HepG2 (cell line): ENCODE results near the gene ATP10A. TPM values are rescaled to one million over a fixed set of nuclear protein-coding genes. Genes with fewer than 3 reads are reported as not detected.

ENCODE experiments used
- ATAC-seq: fragments of 200-7000 bp; cut with Tn5 transposase; 3 replicates; pipeline ENCODE4 v1.9.1; 2020; ENCODE audit warnings: mild to moderate bottlenecking, moderate library complexity
- BruUV-seq: library from RNA; stranded (reverse); fragments of 400-500 nt; replicated peaks from 2 replicates; lab custom pipeline; 2021; lab: Mats Ljungman, UMichigan
- CTCF ChIA-PET: fragments of 300-600 bp; formaldehyde crosslinking; extraction: SDS; loops from one replicate; lab custom pipeline; 2021; ENCODE audit warnings: low total read pairs, inconsistent platforms, low intra/inter-chr PET ratio; lab: Yijun Ruan, JAX
- POLR2A ChIA-PET: fragments of 350-600 bp; sonication (Branson Sonifier 250); formaldehyde crosslinking; loops from one replicate; lab custom pipeline; 2020; ENCODE audit warnings: antibody characterized with exemption, inconsistent platforms; lab: Yijun Ruan, JAX
- DNase-seq: peaks from one replicate; pipeline ENCODE4 v3.0.0-alpha.2; 2015; ENCODE audit warnings: low spot score
- FAIRE-seq: peaks from 3 replicates; lab custom pipeline; 2011; peaks lifted over from hg19 to GRCh38; lab: Jason Lieb, UNC
- H2AFZ ChIP-seq: one replicate; pipeline ENCODE4 v1.6.1; 2011; ENCODE audit warnings: low read length, inconsistent platforms
- H3K27ac ChIP-seq: fragments of 300-600 bp; 3 replicates; pipeline ENCODE4 v1.8.0; 2011; ENCODE audit warnings: mixed run types, mild to moderate bottlenecking, mixed read lengths, low read length, inconsistent platforms; ENCODE audit not compliant: insufficient read depth; ENCODE audit errors: extremely low read length
- H3K27me3 ChIP-seq, 2 experiments: fragments of 200-600 bp in 1 of 2; 2 replicates in 1 of 2; 3 replicates in 1 of 2; pipeline versions ENCODE4 v1.6.0 to v1.8.0; 2011; ENCODE audit warnings: low read length in 2 of 2, mild to moderate bottlenecking in 2 of 2, moderate library complexity in 2 of 2, inconsistent platforms in 1 of 2; ENCODE audit not compliant: insufficient read depth in 2 of 2, control insufficient read depth in 1 of 2
- H3K36me3 ChIP-seq, 2 experiments: fragments of 200-600 bp in 1 of 2; replicated peaks in 1 of 2; 2 replicates in 1 of 2; 3 replicates in 1 of 2; pipeline versions ENCODE4 v1.5.1 to v1.8.0; 2011; ENCODE audit warnings: low read length in 2 of 2, inconsistent platforms in 1 of 2; ENCODE audit not compliant: insufficient read depth in 2 of 2, control insufficient read depth in 1 of 2
- H3K4me1 ChIP-seq: 2 replicates; pipeline ENCODE4 v1.5.1; 2012; ENCODE audit warnings: low read length, inconsistent platforms; ENCODE audit not compliant: insufficient read depth
- H3K4me2 ChIP-seq: 2 replicates; pipeline ENCODE4 v1.6.0; 2011; ENCODE audit warnings: low read depth, low read length, inconsistent platforms
- H3K4me3 ChIP-seq, 3 experiments: fragments of 200-600 bp in 1 of 3; sonication (generic), shearing (Covaris generic) in 1 of 3; replicated peaks in 1 of 3; 2 replicates each; pipeline ENCODE4 v1.5.1; 2011 to 2016; ENCODE audit warnings: low read length in 3 of 3, inconsistent platforms in 2 of 3, low read depth in 2 of 3, mild to moderate bottlenecking in 2 of 3, control low read depth in 1 of 3, mixed read lengths in 1 of 3; ENCODE audit not compliant: insufficient read depth in 1 of 3
- H3K79me2 ChIP-seq: one replicate; pipeline ENCODE4 v1.6.1; 2011; ENCODE audit warnings: low read length, inconsistent platforms; ENCODE audit not compliant: insufficient read depth
- H3K9ac ChIP-seq: 2 replicates; pipeline ENCODE4 v1.6.0; 2011; ENCODE audit warnings: mild to moderate bottlenecking, low read depth, low read length, inconsistent platforms; ENCODE audit not compliant: insufficient read depth
- H3K9me3 ChIP-seq: 2 replicates; pipeline ENCODE4 v1.5.1; 2012; ENCODE audit warnings: mild to moderate bottlenecking, low read length
- H4K20me1 ChIP-seq: 2 replicates; pipeline ENCODE4 v1.6.0; 2011; ENCODE audit warnings: inconsistent platforms, mild to moderate bottlenecking, low read length, moderate library complexity; ENCODE audit not compliant: insufficient read depth
- ISX ChIP-seq: sonication (generic); formaldehyde crosslinking; conservative IDR thresholded peaks from 2 replicates; pipeline ENCODE4 v1.5.0; 2020; ENCODE audit warnings: missing genetic modification reagents
- NFATC3 ChIP-seq: sonication (generic); formaldehyde crosslinking; IDR thresholded peaks from 2 replicates; pipeline ENCODE4 v1.5.1; 2020; ENCODE audit warnings: mild to moderate bottlenecking, missing genetic modification reagents
- YEATS2 ChIP-seq: sonication (generic); formaldehyde crosslinking; IDR thresholded peaks from 2 replicates; pipeline ENCODE4 v1.4.0; 2020; ENCODE audit warnings: missing genetic modification reagents, borderline replicate concordance
- ZC3H13 ChIP-seq: sonication (generic); formaldehyde crosslinking; IDR thresholded peaks from 2 replicates; pipeline ENCODE4 v1.8.1; 2023; ENCODE audit warnings: mild to moderate bottlenecking, missing genetic modification reagents, moderate library complexity
- ZFP41 ChIP-seq: sonication (generic); formaldehyde crosslinking; IDR thresholded peaks from 2 replicates; pipeline ENCODE4 v1.4.0; 2020; ENCODE audit warnings: mild to moderate bottlenecking, missing genetic modification reagents, borderline replicate concordance
- ZNF138 ChIP-seq: sonication (generic); formaldehyde crosslinking; IDR thresholded peaks from 2 replicates; pipeline ENCODE4 v1.5.0; 2020; ENCODE audit warnings: mild to moderate bottlenecking, low read depth, missing genetic modification reagents
- ZNF7 ChIP-seq: IDR thresholded peaks from 2 replicates; pipeline ENCODE4 v1.6.1; 2016; ENCODE audit warnings: missing biosample characterization, missing genetic modification reagents
- WGBS: methylation state at CpG from one replicate; pipeline ENCODE4 v1.1.6; 2017; ENCODE audit warnings: low lambda C conversion rate; 5-methylcytosine and 5-hydroxymethylcytosine counted together
- in situ Hi-C: cut with HindIII; loops from 2 replicates; pipeline ENCODE4 v1.10.0; 2017; ENCODE audit warnings: low pct_unique_long_range_greater_than_20kb; ENCODE audit not compliant: extremely low pct_ligation_motif_present
- intact Hi-C: fragments of 100-400 bp; cut with micrococcal nuclease; formaldehyde crosslinking; loops from one replicate; pipeline ENCODE4 v1.10.0; 2022; ENCODE audit not compliant: unreplicated experiment
- polyA plus RNA-seq, 8 experiments: library from polyadenylated mRNA; depleted of rRNA in 3 of 8; stranded (reverse) in 7 of 8; unstranded in 1 of 8; fragments of >200 nt; fragmentation: Illumina TruSeq in 4 of 8; extraction: Trizol in 4 of 8; gene quantifications; 2 replicates each; pipeline versions ENCODE4 v1.2.1 to v1.2.3, GENCODE V29; 2011 to 2016; ENCODE audit warnings: low read depth in 4 of 8, missing spikeins in 1 of 8, mixed read lengths in 1 of 8; ENCODE audit not compliant: insufficient read depth in 1 of 8
- total RNA-seq, 5 experiments: library from RNA; depleted of rRNA; stranded (reverse); fragments of >200 nt; fragmentation: Illumina TruSeq; extraction: Trizol; gene quantifications; 2 replicates each; pipeline ENCODE4 v1.2.3, GENCODE V29; 2016; ENCODE audit warnings: low read depth in 1 of 5
- TF ChIP-seq, protein P1 (sequence below): sonication (generic); formaldehyde crosslinking; IDR thresholded peaks from 2 replicates; pipeline ENCODE4 v1.9.0; 2021; ENCODE audit warnings: mild to moderate bottlenecking, missing genetic modification reagents
- TF ChIP-seq, protein P2 (sequence below): sonication (generic); formaldehyde crosslinking; IDR thresholded peaks from 2 replicates; pipeline ENCODE4 v1.4.0; 2020; ENCODE audit warnings: low read depth, missing genetic modification reagents
- TF ChIP-seq, protein P3 (sequence below): sonication (generic); formaldehyde crosslinking; IDR thresholded peaks from 2 replicates; pipeline ENCODE4 v1.4.0; 2020; ENCODE audit warnings: missing genetic modification reagents, borderline replicate concordance

The ATP10A gene
- total and polyA plus RNA-seq, 2 of the 13 experiments (the other 11 are each of a cell fraction or from before 2014, with no cell fraction given) = 0.58 to 4.2 TPM

DNA sequence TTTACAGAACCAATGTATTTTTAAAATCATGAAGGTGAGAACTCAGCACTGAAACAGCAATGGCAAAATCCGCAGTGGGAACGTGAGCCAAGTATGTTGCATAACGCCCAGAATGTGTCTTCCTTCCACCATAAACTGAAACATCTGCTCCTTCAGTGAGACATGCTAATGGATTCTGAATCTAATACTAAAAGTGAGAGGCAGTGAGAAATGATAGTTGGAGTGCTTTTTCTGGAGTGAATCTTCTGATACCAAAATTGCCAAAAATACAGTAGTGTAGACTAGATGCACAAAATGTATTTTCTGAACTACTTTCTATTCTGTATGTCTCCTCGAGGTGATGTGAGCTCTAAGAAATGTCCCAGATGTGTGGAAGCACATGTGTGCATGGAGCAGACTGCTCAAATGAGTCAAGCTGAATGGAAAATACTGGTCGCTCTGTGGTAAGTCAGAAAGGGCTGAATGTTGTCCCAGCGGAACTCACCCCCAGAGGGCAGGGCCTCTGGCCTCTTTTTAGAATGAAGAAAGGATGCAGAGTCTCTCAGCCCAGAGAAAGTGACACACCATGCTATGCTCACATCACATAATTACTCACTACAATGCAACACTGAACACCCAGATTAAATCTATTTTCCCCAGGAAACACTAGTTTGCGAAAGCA is 73.0 kb downstream of the ATP10A start:
- Histone ChIP-seq H3K9ac (no peak overlapping the region), H3K79me2 (no peaks in the 10 kb centered on the region), H3K9me3 (no peaks in the 10 kb centered on the region), H3K36me3 (no peaks in the 10 kb centered on the region), H2AFZ (no peak overlapping the region), H3K4me1 (peaks cover 21% of the 10 kb centered on the region), H3K27ac (no peak overlapping the region), H3K4me3 (no peak overlapping the region), H4K20me1 (no peaks in the 10 kb centered on the region), H3K27me3 (no peaks in the 10 kb centered on the region), H3K4me2 (no peak overlapping the region)
- CTCF ChIA-PET = no interaction called here
- DNase-seq (no peak), FAIRE-seq (no peak), ATAC-seq (no peak)
- POLR2A ChIA-PET = no interaction called here
- no TSS peak for BruUV-seq
- in situ Hi-C loops (no loop called here), intact Hi-C loops (no loop called here)
- WGBS = 56% methylated on average over 7 of the region's 7 CpGs
- TF ChIP-seq, protein P1, sequence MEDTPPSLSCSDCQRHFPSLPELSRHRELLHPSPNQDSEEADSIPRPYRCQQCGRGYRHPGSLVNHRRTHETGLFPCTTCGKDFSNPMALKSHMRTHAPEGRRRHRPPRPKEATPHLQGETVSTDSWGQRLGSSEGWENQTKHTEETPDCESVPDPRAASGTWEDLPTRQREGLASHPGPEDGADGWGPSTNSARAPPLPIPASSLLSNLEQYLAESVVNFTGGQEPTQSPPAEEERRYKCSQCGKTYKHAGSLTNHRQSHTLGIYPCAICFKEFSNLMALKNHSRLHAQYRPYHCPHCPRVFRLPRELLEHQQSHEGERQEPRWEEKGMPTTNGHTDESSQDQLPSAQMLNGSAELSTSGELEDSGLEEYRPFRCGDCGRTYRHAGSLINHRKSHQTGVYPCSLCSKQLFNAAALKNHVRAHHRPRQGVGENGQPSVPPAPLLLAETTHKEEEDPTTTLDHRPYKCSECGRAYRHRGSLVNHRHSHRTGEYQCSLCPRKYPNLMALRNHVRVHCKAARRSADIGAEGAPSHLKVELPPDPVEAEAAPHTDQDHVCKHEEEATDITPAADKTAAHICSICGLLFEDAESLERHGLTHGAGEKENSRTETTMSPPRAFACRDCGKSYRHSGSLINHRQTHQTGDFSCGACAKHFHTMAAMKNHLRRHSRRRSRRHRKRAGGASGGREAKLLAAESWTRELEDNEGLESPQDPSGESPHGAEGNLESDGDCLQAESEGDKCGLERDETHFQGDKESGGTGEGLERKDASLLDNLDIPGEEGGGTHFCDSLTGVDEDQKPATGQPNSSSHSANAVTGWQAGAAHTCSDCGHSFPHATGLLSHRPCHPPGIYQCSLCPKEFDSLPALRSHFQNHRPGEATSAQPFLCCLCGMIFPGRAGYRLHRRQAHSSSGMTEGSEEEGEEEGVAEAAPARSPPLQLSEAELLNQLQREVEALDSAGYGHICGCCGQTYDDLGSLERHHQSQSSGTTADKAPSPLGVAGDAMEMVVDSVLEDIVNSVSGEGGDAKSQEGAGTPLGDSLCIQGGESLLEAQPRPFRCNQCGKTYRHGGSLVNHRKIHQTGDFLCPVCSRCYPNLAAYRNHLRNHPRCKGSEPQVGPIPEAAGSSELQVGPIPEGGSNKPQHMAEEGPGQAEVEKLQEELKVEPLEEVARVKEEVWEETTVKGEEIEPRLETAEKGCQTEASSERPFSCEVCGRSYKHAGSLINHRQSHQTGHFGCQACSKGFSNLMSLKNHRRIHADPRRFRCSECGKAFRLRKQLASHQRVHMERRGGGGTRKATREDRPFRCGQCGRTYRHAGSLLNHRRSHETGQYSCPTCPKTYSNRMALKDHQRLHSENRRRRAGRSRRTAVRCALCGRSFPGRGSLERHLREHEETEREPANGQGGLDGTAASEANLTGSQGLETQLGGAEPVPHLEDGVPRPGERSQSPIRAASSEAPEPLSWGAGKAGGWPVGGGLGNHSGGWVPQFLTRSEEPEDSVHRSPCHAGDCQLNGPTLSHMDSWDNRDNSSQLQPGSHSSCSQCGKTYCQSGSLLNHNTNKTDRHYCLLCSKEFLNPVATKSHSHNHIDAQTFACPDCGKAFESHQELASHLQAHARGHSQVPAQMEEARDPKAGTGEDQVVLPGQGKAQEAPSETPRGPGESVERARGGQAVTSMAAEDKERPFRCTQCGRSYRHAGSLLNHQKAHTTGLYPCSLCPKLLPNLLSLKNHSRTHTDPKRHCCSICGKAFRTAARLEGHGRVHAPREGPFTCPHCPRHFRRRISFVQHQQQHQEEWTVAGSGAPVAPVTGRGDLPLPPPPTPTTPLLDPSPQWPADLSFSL (CRISPR knock-in tag) = no peak
- TF ChIP-seq ZC3H13 = no peak
- TF ChIP-seq NFATC3 (CRISPR knock-in tag) = no peak
- TF ChIP-seq ISX = no peak
- no peak for TF ChIP-seq ZNF7 (CRISPR knock-in tag)
- no peak for TF ChIP-seq ZFP41 (CRISPR knock-in tag)
- TF ChIP-seq ZNF138 = no peak
- TF ChIP-seq, protein P2, sequence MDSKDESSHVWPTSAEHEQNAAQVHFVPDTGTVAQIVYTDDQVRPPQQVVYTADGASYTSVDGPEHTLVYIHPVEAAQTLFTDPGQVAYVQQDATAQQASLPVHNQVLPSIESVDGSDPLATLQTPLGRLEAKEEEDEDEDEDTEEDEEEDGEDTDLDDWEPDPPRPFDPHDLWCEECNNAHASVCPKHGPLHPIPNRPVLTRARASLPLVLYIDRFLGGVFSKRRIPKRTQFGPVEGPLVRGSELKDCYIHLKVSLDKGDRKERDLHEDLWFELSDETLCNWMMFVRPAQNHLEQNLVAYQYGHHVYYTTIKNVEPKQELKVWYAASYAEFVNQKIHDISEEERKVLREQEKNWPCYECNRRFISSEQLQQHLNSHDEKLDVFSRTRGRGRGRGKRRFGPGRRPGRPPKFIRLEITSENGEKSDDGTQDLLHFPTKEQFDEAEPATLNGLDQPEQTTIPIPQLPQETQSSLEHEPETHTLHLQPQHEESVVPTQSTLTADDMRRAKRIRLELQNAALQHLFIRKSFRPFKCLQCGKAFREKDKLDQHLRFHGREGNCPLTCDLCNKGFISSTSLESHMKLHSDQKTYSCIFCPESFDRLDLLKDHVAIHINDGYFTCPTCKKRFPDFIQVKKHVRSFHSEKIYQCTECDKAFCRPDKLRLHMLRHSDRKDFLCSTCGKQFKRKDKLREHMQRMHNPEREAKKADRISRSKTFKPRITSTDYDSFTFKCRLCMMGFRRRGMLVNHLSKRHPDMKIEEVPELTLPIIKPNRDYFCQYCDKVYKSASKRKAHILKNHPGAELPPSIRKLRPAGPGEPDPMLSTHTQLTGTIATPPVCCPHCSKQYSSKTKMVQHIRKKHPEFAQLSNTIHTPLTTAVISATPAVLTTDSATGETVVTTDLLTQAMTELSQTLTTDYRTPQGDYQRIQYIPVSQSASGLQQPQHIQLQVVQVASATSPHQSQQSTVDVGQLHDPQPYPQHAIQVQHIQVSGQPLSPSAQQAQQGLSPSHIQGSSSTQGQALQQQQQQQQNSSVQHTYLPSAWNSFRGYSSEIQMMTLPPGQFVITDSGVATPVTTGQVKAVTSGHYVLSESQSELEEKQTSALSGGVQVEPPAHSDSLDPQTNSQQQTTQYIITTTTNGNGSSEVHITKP (CRISPR knock-in tag) = no peak
- TF ChIP-seq YEATS2 = no peak
- TF ChIP-seq, protein P3, sequence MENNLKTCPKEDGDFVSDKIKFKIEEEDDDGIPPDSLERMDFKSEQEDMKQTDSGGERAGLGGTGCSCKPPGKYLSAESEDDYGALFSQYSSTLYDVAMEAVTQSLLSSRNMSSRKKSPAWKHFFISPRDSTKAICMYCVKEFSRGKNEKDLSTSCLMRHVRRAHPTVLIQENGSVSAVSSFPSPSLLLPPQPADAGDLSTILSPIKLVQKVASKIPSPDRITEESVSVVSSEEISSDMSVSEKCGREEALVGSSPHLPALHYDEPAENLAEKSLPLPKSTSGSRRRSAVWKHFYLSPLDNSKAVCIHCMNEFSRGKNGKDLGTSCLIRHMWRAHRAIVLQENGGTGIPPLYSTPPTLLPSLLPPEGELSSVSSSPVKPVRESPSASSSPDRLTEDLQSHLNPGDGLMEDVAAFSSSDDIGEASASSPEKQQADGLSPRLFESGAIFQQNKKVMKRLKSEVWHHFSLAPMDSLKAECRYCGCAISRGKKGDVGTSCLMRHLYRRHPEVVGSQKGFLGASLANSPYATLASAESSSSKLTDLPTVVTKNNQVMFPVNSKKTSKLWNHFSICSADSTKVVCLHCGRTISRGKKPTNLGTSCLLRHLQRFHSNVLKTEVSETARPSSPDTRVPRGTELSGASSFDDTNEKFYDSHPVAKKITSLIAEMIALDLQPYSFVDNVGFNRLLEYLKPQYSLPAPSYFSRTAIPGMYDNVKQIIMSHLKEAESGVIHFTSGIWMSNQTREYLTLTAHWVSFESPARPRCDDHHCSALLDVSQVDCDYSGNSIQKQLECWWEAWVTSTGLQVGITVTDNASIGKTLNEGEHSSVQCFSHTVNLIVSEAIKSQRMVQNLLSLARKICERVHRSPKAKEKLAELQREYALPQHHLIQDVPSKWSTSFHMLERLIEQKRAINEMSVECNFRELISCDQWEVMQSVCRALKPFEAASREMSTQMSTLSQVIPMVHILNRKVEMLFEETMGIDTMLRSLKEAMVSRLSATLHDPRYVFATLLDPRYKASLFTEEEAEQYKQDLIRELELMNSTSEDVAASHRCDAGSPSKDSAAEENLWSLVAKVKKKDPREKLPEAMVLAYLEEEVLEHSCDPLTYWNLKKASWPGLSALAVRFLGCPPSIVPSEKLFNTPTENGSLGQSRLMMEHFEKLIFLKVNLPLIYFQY = no peak
